Transverse colon (tissue), 4 donors: ENCODE data around the gene SBK2. TPM values are rescaled to one million over a fixed set of nuclear protein-coding genes. Genes with fewer than 3 reads are reported as not detected.

Experiments used
- DNase-seq: peaks from one replicate; pipeline ENCODE4 v3.0.0-alpha.2; 2019
- H3K27ac ChIP-seq, 4 donors: fragments of 200-600 bp; sonication (generic); 2 replicates each; pipeline ENCODE4 v1.5.1; 2016 to 2018; ENCODE audit warnings: inconsistent platforms in 4 of 4
- H3K27me3 ChIP-seq: fragments of 200-600 bp; sonication (generic); 2 replicates; pipeline ENCODE4 v1.5.1; 2017; ENCODE audit warnings: inconsistent platforms
- H3K36me3 ChIP-seq, 4 donors: fragments of 200-600 bp; sonication (generic); 2 replicates each; pipeline ENCODE4 v1.5.1; 2017 to 2019; ENCODE audit warnings: inconsistent platforms in 4 of 4
- H3K4me1 ChIP-seq, 4 donors: fragments of 200-600 bp; sonication (generic); 2 replicates each; pipeline ENCODE4 v1.5.1; 2017 to 2020; ENCODE audit warnings: inconsistent platforms in 4 of 4
- H3K4me3 ChIP-seq, 4 donors: fragments of 200-600 bp; sonication (generic); 1 replicate in 1 of 4; 2 replicates in 3 of 4; pipeline versions ENCODE4 v1.5.1 to v1.6.1; 2017 to 2019; ENCODE audit warnings: inconsistent platforms in 4 of 4
- H3K9me3 ChIP-seq, 2 donors: fragments of 200-600 bp; sonication (generic); 2 replicates each; pipeline ENCODE4 v1.5.1; 2017 to 2019; ENCODE audit warnings: inconsistent platforms in 2 of 2
- EP300 ChIP-seq: sonication (generic); formaldehyde crosslinking; IDR thresholded peaks from one replicate; pipeline ENCODE4 v1.6.1; 2017; ENCODE audit warnings: antibody characterized with exemption, low read depth
- POLR2A ChIP-seq: fragments of 450-650 bp; IDR thresholded peaks from one replicate; pipeline ENCODE4 v1.6.1; 2016; ENCODE audit warnings: antibody characterized with exemption, mild to moderate bottlenecking, moderate library complexity
- POLR2AphosphoS5 ChIP-seq, 3 donors: sonication (generic); formaldehyde crosslinking; IDR thresholded peaks; one replicate each; pipeline ENCODE4 v1.6.1; 2016; ENCODE audit warnings: antibody characterized with exemption in 3 of 3
- WGBS, 2 donors: methylation state at CpG; one replicate each; pipeline ENCODE4 v1.1.5; 2018; ENCODE audit warnings: low coverage in 1 of 2; 5-methylcytosine and 5-hydroxymethylcytosine counted together
- in situ Hi-C, 4 donors: fragments of 200-750 bp; cut with MboI; loops; one replicate each; pipeline versions ENCODE4 v1.15.0 to v1.15.1; 2017; ENCODE audit warnings: low sequenced_read_pairs in 3 of 4, low pct_ligation_motif_present in 1 of 4, low pct_unique_long_range_greater_than_20kb in 1 of 4
- intact Hi-C: fragments of 100-400 bp; cut with DNase I; formaldehyde crosslinking; loops from one replicate; pipeline ENCODE4 v1.15.1; 2023; ENCODE audit warnings: low total_unique reads
- total RNA-seq, 4 donors: library from RNA; depleted of rRNA; stranded (reverse); fragments of >200 nt; gene quantifications; one replicate each; pipeline ENCODE4 v1.1.0, GENCODE V29; 2016
- TF ChIP-seq, protein P1 (sequence below), 5 experiments: fragments of 200-600 bp in 3 of 5; fragments of 450-650 bp in 2 of 5; sonication (generic) in 3 of 5; IDR thresholded peaks; 1 replicate in 2 of 5; 2 replicates in 3 of 5; pipeline ENCODE4 v1.5.1; 2016 to 2017; ENCODE audit warnings: antibody characterized with exemption in 5 of 5, inconsistent platforms in 3 of 5, mild to moderate bottlenecking in 2 of 5, moderate library complexity in 1 of 5

Gene SBK2
- total RNA-seq, 4 donors from 2014 or later: not detected

GRCh38 chr19:55479045-55479444 lies 57.9 kb downstream of the SBK2 start:
- H3K27ac ChIP-seq: no peak overlapping the region
- DNase-seq: no peak
- no peaks in the 10 kb centered on the region for H3K27me3 ChIP-seq
- H3K4me1 ChIP-seq: peaks cover 5 to 21% (median 14%) of the 10 kb centered on the region in 4 donors
- in situ Hi-C loops: no loop called here
- WGBS, 2 donors: 76 to 89% methylated on average over 9 to 17 of the region's 17 CpGs
- no peaks in the 10 kb centered on the region for H3K9me3 ChIP-seq
- no peaks in the 10 kb centered on the region for H3K36me3 ChIP-seq
- intact Hi-C loops: no loop called here
- no peak overlapping the region for H3K4me3 ChIP-seq
- no peak for TF ChIP-seq POLR2A
- TF ChIP-seq POLR2AphosphoS5 (IDR thresholded peaks at IDR 0.05): no peak
- TF ChIP-seq EP300: no peak
- TF ChIP-seq, protein P1, sequence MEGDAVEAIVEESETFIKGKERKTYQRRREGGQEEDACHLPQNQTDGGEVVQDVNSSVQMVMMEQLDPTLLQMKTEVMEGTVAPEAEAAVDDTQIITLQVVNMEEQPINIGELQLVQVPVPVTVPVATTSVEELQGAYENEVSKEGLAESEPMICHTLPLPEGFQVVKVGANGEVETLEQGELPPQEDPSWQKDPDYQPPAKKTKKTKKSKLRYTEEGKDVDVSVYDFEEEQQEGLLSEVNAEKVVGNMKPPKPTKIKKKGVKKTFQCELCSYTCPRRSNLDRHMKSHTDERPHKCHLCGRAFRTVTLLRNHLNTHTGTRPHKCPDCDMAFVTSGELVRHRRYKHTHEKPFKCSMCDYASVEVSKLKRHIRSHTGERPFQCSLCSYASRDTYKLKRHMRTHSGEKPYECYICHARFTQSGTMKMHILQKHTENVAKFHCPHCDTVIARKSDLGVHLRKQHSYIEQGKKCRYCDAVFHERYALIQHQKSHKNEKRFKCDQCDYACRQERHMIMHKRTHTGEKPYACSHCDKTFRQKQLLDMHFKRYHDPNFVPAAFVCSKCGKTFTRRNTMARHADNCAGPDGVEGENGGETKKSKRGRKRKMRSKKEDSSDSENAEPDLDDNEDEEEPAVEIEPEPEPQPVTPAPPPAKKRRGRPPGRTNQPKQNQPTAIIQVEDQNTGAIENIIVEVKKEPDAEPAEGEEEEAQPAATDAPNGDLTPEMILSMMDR (IDR thresholded peaks at IDR 0.05): no peak

Other genes starting within 250 kb of the SBK2 start
- gene TMEM150B, start 211.8 kb downstream of the SBK2 start, total RNA-seq: 100 to 1,000 TPM in 1 of 4 donors, 10 to 100 TPM in 3; 26.5 to 135 (median 57.4) TPM
- 10 to 100 TPM; 27.8 to 80.8 (median 31.3) TPM for gene KMT5C, start 197.3 kb downstream of the SBK2 start, total RNA-seq
- 10 to 100 TPM in 3 of 4 donors, 1 to 10 TPM in 1; 4.0 to 58.7 (median 21.0) TPM for gene COX6B2, start 182.4 kb downstream of the SBK2 start, total RNA-seq
- gene GARIN5B, start 173.9 kb downstream of the SBK2 start, total RNA-seq: not detected
- under 1 TPM in 1 of 4 donors, not detected in 3; 0.48 TPM for gene IL11, start 166.7 kb downstream of the SBK2 start, total RNA-seq
- gene TMEM190, start 160.3 kb downstream of the SBK2 start, total RNA-seq: not detected
- gene TMEM238, start 152.8 kb downstream of the SBK2 start, total RNA-seq: 100 to 1,000 TPM in 1 of 4 donors, 10 to 100 TPM in 3; 12.0 to 199 (median 42.5) TPM
- 100 to 1,000 TPM; 448 to 648 (median 605) TPM for gene RPL28, start 151.2 kb downstream of the SBK2 start, total RNA-seq
- 10 to 100 TPM; 12.4 to 40.8 (median 18.1) TPM for gene UBE2S, start 129.3 kb downstream of the SBK2 start, total RNA-seq
- gene SHISA7, start 93.8 kb downstream of the SBK2 start, total RNA-seq: under 1 TPM in 1 of 4 donors, not detected in 3; 0.75 TPM
- gene ISOC2, start 75.5 kb downstream of the SBK2 start, total RNA-seq: 100 to 1,000 TPM in 2 of 4 donors, 10 to 100 TPM in 2; 71.1 to 142 (median 97.6) TPM
- not detected for gene C19orf85, start 72.4 kb downstream of the SBK2 start, total RNA-seq
- 1 to 10 TPM; 5.9 to 7.6 (median 6.4) TPM for gene ZNF628, start 60.5 kb downstream of the SBK2 start, total RNA-seq
- 1 to 10 TPM in 2 of 4 donors, not detected in 2; 2.1 to 2.7 TPM for gene NAT14, start 51.9 kb downstream of the SBK2 start, total RNA-seq
- gene SSC5D, start 48.7 kb downstream of the SBK2 start, total RNA-seq: 10 to 100 TPM in 2 of 4 donors, 1 to 10 TPM in 2; 3.4 to 41.2 (median 11.1) TPM
- gene SBK3, start 8.4 kb upstream of the SBK2 start, total RNA-seq: not detected
- 1 to 10 TPM; 2.0 to 5.6 (median 2.9) TPM for gene ZNF579, start 43.7 kb upstream of the SBK2 start, total RNA-seq
- gene FIZ1, start 62.4 kb upstream of the SBK2 start, total RNA-seq: 100 to 1,000 TPM in 1 of 4 donors, 10 to 100 TPM in 1, 1 to 10 TPM in 2; 8.5 to 137 (median 18.3) TPM
- gene ZNF524, start 63.2 kb upstream of the SBK2 start, total RNA-seq: 10 to 100 TPM; 17.7 to 51.1 (median 37.9) TPM
- 10 to 100 TPM in 2 of 4 donors, 1 to 10 TPM in 2; 8.3 to 50.1 (median 13.4) TPM for gene ZNF865, start 68.5 kb upstream of the SBK2 start, total RNA-seq
- 10 to 100 TPM; 11.1 to 27.7 (median 14.5) TPM for gene ZNF784, start 87.4 kb upstream of the SBK2 start, total RNA-seq
- gene ZNF580, start 103.9 kb upstream of the SBK2 start, total RNA-seq: 100 to 1,000 TPM in 1 of 4 donors, 10 to 100 TPM in 3; 15.2 to 154 (median 25.7) TPM
- gene ZNF581, start 106.5 kb upstream of the SBK2 start, total RNA-seq: 10 to 100 TPM in 2 of 4 donors, 1 to 10 TPM in 2; 4.1 to 19.7 (median 10.0) TPM
- 10 to 100 TPM in 2 of 4 donors, 1 to 10 TPM in 2; 3.7 to 15.1 (median 8.4) TPM for gene CCDC106, start 111.1 kb upstream of the SBK2 start, total RNA-seq
- 100 to 1,000 TPM; 112 to 185 (median 130) TPM for gene U2AF2, start 117.9 kb upstream of the SBK2 start, total RNA-seq
- gene EPN1, start 138.1 kb upstream of the SBK2 start, total RNA-seq: 100 to 1,000 TPM; 121 to 242 (median 185) TPM
- not detected for gene NLRP9, start 201.3 kb upstream of the SBK2 start, total RNA-seq
- gene RFPL4A, start 222.0 kb upstream of the SBK2 start, total RNA-seq: not detected
- not detected for gene RFPL4AL1, start 232.0 kb upstream of the SBK2 start, total RNA-seq